Body of pancreas (tissue), 4 donors: ENCODE results near the gene ASB5. TPM values are rescaled to one million over a fixed set of nuclear protein-coding genes. Genes with fewer than 3 reads are reported as not detected.
A peak's percentile ranks its signal among the peaks of the same experiment; 100 is the strongest.

Experiments used
- ATAC-seq: fragments of 150-250 bp; one replicate; pipeline ENCODE4 v1.9.1; 2016
- DNase-seq, 4 donors: peaks; one replicate each; pipeline ENCODE4 v3.0.0-alpha.2; 2019
- H3K27ac ChIP-seq, 4 donors: fragments of 200-600 bp; sonication (generic); 1 replicate in 3 of 4; 2 replicates in 1 of 4; pipeline versions ENCODE4 v1.5.1 to v1.6.1; 2016 to 2019; ENCODE audit warnings: mild to moderate bottlenecking in 1 of 4, mixed read lengths in 1 of 4, moderate library complexity in 1 of 4
- H3K27me3 ChIP-seq, 2 donors: fragments of 200-600 bp; sonication (generic); one replicate each; pipeline ENCODE4 v1.6.0; 2016; ENCODE audit warnings: mild to moderate bottlenecking in 1 of 2
- H3K36me3 ChIP-seq, 2 donors: fragments of 200-600 bp; sonication (generic); replicated peaks in 1 of 2; 2 replicates each; pipeline ENCODE4 v1.5.1; 2016; ENCODE audit warnings: low read depth in 2 of 2; ENCODE audit not compliant: insufficient read depth in 1 of 2
- H3K4me1 ChIP-seq: fragments of 200-600 bp; sonication (generic); one replicate; pipeline ENCODE4 v1.6.0; 2016
- H3K4me3 ChIP-seq, 2 donors: fragments of 200-600 bp; sonication (generic); 1 replicate in 1 of 2; 2 replicates in 1 of 2; pipeline ENCODE4 v1.5.1; 2016 to 2019
- H3K9me3 ChIP-seq, 3 donors: fragments of 200-600 bp; sonication (generic); 1 replicate in 2 of 3; 2 replicates in 1 of 3; pipeline ENCODE4 v1.5.1; 2016
- POLR2A ChIP-seq, 3 donors: fragments of 450-650 bp; IDR thresholded peaks; one replicate each; pipeline ENCODE4 v1.6.1; 2016; ENCODE audit warnings: antibody characterized with exemption in 3 of 3, mild to moderate bottlenecking in 2 of 3
- WGBS, 2 donors: methylation state at CpG; one replicate each; pipeline ENCODE4 v1.1.5; 2017; 5-methylcytosine and 5-hydroxymethylcytosine counted together
- intact Hi-C: fragments of 100-400 bp; cut with DNase I; formaldehyde crosslinking; loops from one replicate; pipeline ENCODE4 v1.15.1; 2023
- total RNA-seq, 2 donors: library from RNA; depleted of rRNA; stranded (reverse); fragments of >200 nt; gene quantifications; one replicate each; pipeline ENCODE4 v1.1.0, GENCODE V29; 2016
- TF ChIP-seq, protein P1 (sequence below), 7 experiments: fragments of 450-650 bp in 4 of 7; fragments of 200-600 bp in 3 of 7; sonication (generic) in 3 of 7; IDR thresholded peaks; one replicate each; pipeline ENCODE4 v1.5.1; 2016 to 2019; ENCODE audit warnings: antibody characterized with exemption in 7 of 7

ASB5 gene
- total RNA-seq, 2 donors from 2014 or later, result not detected

- 0 to 1% methylated on average over 36 to 45 of the region's 45 CpGs for WGBS, 2 donors
- DNase-seq, result peak; percentile 93 to 96 (median 94)
Observed at GRCh38 chr4:176195184-176195978, 73.6 kb downstream of the ASB5 start, which contains the start of gene SPATA4. TSS of gene SPATA4 (minus strand) at chr4:176195585. CDS start at chr4:176195562, 23 bp downstream.

DNA sequence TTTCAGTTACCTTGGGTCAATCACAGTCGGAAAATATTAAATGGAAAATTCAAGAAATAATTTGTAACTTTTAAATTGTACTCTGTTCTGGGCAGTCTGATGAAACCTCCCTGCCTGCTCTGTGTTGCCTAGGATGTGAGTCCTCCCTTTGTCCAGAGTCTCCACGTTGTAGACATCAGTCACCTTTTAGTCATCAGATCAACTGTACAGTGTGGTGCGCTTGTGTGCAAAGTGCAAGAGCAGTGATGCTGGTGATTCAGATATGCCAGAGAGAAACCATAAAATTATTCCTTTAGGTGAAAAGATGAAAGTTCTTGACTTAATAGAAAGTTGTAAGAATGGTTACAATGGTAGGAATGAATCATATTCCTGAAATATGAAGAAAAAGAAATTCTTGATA is 75.1 kb downstream of the ASB5 start:
- intact Hi-C loops, result no loop called here
- ATAC-seq, result no peak
- no peak for TF ChIP-seq POLR2A (IDR thresholded peaks at IDR 0.05)
- TF ChIP-seq, protein P1, sequence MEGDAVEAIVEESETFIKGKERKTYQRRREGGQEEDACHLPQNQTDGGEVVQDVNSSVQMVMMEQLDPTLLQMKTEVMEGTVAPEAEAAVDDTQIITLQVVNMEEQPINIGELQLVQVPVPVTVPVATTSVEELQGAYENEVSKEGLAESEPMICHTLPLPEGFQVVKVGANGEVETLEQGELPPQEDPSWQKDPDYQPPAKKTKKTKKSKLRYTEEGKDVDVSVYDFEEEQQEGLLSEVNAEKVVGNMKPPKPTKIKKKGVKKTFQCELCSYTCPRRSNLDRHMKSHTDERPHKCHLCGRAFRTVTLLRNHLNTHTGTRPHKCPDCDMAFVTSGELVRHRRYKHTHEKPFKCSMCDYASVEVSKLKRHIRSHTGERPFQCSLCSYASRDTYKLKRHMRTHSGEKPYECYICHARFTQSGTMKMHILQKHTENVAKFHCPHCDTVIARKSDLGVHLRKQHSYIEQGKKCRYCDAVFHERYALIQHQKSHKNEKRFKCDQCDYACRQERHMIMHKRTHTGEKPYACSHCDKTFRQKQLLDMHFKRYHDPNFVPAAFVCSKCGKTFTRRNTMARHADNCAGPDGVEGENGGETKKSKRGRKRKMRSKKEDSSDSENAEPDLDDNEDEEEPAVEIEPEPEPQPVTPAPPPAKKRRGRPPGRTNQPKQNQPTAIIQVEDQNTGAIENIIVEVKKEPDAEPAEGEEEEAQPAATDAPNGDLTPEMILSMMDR (IDR thresholded peaks at IDR 0.05), result no peak
- no peaks in the 10 kb centered on the region for H3K27me3 ChIP-seq
- no peak for DNase-seq
- H3K4me1 ChIP-seq, result peaks cover 4% of the 10 kb centered on the region
- H3K9me3 ChIP-seq, result no peaks in the 10 kb centered on the region
- no peak overlapping the region for H3K27ac ChIP-seq
- H3K4me3 ChIP-seq, result no peak overlapping the region
- WGBS, 2 donors, result 60 to 69% methylated on average over 3 of the region's 3 CpGs
- no peaks in the 10 kb centered on the region for H3K36me3 ChIP-seq

More at GRCh38 chr4:176195184-176195978, 73.6 kb downstream of the ASB5 start, which contains the start of gene SPATA4:
- peak within 1 kb of the TSS; percentile 7 to 78 (median 63) for H3K27ac ChIP-seq
- no peaks in the 10 kb centered on the region for H3K36me3 ChIP-seq
- TF ChIP-seq POLR2A (IDR thresholded peaks at IDR 0.05), result peak in 2 of 3 donors; percentile 52 to 67
- TF ChIP-seq, protein P1 (IDR thresholded peaks at IDR 0.05), result no peak
- H3K9me3 ChIP-seq, result no peaks in the 10 kb centered on the region
- intact Hi-C loops, result no loop called here
- H3K4me3 ChIP-seq, result peak within 1 kb of the TSS; percentile 41 to 79
- H3K27me3 ChIP-seq, result no peaks in the 10 kb centered on the region
- peak; percentile 100 for ATAC-seq
- H3K4me1 ChIP-seq, result peaks cover 4% of the 10 kb centered on the region

GRCh38 chr4:176193126-176193525 is 75.9 kb downstream of the ASB5 start:
- intact Hi-C loops, result no loop called here
- TF ChIP-seq, protein P1 (IDR thresholded peaks at IDR 0.05), result no peak
- TF ChIP-seq POLR2A (IDR thresholded peaks at IDR 0.05), result no peak

DNA sequence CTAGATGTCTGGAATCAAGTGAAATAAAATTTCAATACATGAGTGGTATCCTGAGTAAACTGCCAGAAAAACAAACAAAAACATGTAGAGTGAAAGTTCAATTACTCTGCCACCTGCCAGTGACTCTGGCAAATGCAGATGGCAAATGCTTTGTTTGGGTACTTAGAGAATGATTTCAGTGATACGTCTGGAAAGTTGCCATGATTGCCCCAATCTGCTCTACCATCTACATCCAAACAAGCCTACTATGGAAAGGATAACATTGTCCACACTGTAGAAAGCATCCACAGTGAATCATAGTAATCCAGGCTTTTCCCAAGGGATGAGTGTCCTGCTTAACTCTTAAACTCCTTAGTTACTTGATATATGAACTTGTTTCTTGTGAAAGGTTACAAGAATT is 77.0 kb downstream of the ASB5 start:
- no peak overlapping the region for H3K4me3 ChIP-seq
- no peak overlapping the region for H3K27ac ChIP-seq
- intact Hi-C loops, result no loop called here
- no peaks in the 10 kb centered on the region for H3K36me3 ChIP-seq
- H3K27me3 ChIP-seq, result no peaks in the 10 kb centered on the region
- DNase-seq (no peak), ATAC-seq (no peak)
- H3K4me1 ChIP-seq, result peaks cover 4% of the 10 kb centered on the region
- WGBS, 2 donors, result 3 to 33% methylated on average over 1 of the region's 1 CpG
- H3K9me3 ChIP-seq, result no peaks in the 10 kb centered on the region
- TF ChIP-seq, protein P1 (IDR thresholded peaks at IDR 0.05), result no peak
- no peak for TF ChIP-seq POLR2A (IDR thresholded peaks at IDR 0.05)

More at GRCh38 chr4:176193126-176193525, 75.9 kb downstream of the ASB5 start:
- no peak for ATAC-seq
- no peak overlapping the region for H3K27ac ChIP-seq
- no peaks in the 10 kb centered on the region for H3K9me3 ChIP-seq
- H3K4me1 ChIP-seq, result peaks cover 4% of the 10 kb centered on the region
- 9 to 16% methylated on average over 4 of the region's 4 CpGs for WGBS, 2 donors
- no peak for DNase-seq
- H3K4me3 ChIP-seq, result no peak overlapping the region
- no peaks in the 10 kb centered on the region for H3K27me3 ChIP-seq
- no peaks in the 10 kb centered on the region for H3K36me3 ChIP-seq
